Right atrium auricular region (tissue), 2 donors: ENCODE results near the gene CEP72. TPM values are rescaled to one million over a fixed set of nuclear protein-coding genes. Genes with fewer than 3 reads are reported as not detected.

ENCODE experiments used
- DNase-seq: peaks from one replicate; pipeline ENCODE4 v3.0.0-alpha.2; 2019; ENCODE audit warnings: low spot score
- H3K27ac ChIP-seq, 2 donors: fragments of 200-600 bp; sonication (generic); 1 replicate in 1 of 2; 2 replicates in 1 of 2; pipeline ENCODE4 v1.5.1; 2016 to 2019
- H3K27me3 ChIP-seq, 2 donors: fragments of 200-600 bp; sonication (generic); one replicate each; pipeline versions ENCODE4 v1.5.1 to v1.6.0; 2017 to 2019
- H3K36me3 ChIP-seq: fragments of 200-600 bp; sonication (generic); one replicate; pipeline ENCODE4 v1.5.1; 2016
- H3K4me1 ChIP-seq, 2 donors: fragments of 200-600 bp; sonication (generic); one replicate each; pipeline versions ENCODE4 v1.5.1 to v1.6.0; 2017 to 2019
- H3K4me3 ChIP-seq, 2 donors: fragments of 200-600 bp; sonication (generic); 1 replicate in 1 of 2; 2 replicates in 1 of 2; pipeline ENCODE4 v1.5.1; 2017 to 2019; ENCODE audit warnings: mild to moderate bottlenecking in 1 of 2, moderate library complexity in 1 of 2
- H3K9me3 ChIP-seq, 2 donors: fragments of 200-600 bp; sonication (generic); one replicate each; pipeline ENCODE4 v1.5.1; 2019
- CTCF ChIP-seq, 2 donors: fragments of 200-600 bp; sonication (generic); IDR thresholded peaks; one replicate each; pipeline ENCODE4 v1.5.1; 2019; ENCODE audit warnings: antibody characterized with exemption in 2 of 2
- total RNA-seq, 2 donors: library from RNA; depleted of rRNA; stranded (reverse); fragments of >200 nt; gene quantifications; one replicate each; pipeline ENCODE4 v1.1.0, GENCODE V29; 2016

Gene CEP72
- total RNA-seq, 2 donors from 2014 or later: 0.41 to 1.0 TPM

- H3K27me3 ChIP-seq: no peaks in the 10 kb centered on the region
- H3K36me3 ChIP-seq: no peaks in the 10 kb centered on the region
- no peak overlapping the region for H3K27ac ChIP-seq
- no peak for DNase-seq
- H3K9me3 ChIP-seq: no peaks in the 10 kb centered on the region
- no peaks in the 10 kb centered on the region for H3K4me1 ChIP-seq
- TF ChIP-seq CTCF (IDR thresholded peaks at IDR 0.05): no peak
- H3K4me3 ChIP-seq: no peak overlapping the region
These were observed 27.9 kb upstream of the CEP72 start for GRCh38 chr5:584216-584615.

GRCh38 chr5:584846-585245 lies 27.3 kb upstream of the CEP72 start:
- H3K27ac ChIP-seq: no peak overlapping the region
- H3K36me3 ChIP-seq: no peaks in the 10 kb centered on the region
- H3K4me3 ChIP-seq: no peak overlapping the region
- no peaks in the 10 kb centered on the region for H3K27me3 ChIP-seq
- no peak for DNase-seq
- no peaks in the 10 kb centered on the region for H3K9me3 ChIP-seq
- no peak for TF ChIP-seq CTCF (IDR thresholded peaks at IDR 0.05)
- H3K4me1 ChIP-seq: no peaks in the 10 kb centered on the region

- no peak for DNase-seq
- Histone ChIP-seq H3K36me3 (no peaks in the 10 kb centered on the region), H3K9me3 (no peaks in the 10 kb centered on the region), H3K4me1 (no peaks in the 10 kb centered on the region), H3K27ac (no peak overlapping the region), H3K27me3 (no peaks in the 10 kb centered on the region), H3K4me3 (no peak overlapping the region)
- no peak for TF ChIP-seq CTCF (IDR thresholded peaks at IDR 0.05)
These were observed 26.6 kb upstream of the CEP72 start for GRCh38 chr5:585556-585955.

- TF ChIP-seq CTCF (IDR thresholded peaks at IDR 0.05): no peak
- Histone ChIP-seq H3K9me3 (no peaks in the 10 kb centered on the region), H3K4me3 (no peak overlapping the region), H3K27ac (no peak overlapping the region), H3K4me1 (no peaks in the 10 kb centered on the region), H3K36me3 (no peaks in the 10 kb centered on the region), H3K27me3 (no peaks in the 10 kb centered on the region)
- DNase-seq: no peak
These were observed 26.0 kb upstream of the CEP72 start for GRCh38 chr5:585962-586628.

GRCh38 chr5:586751-587285 lies 25.3 kb upstream of the CEP72 start:
- Histone ChIP-seq H3K27ac (no peak overlapping the region), H3K27me3 (no peaks in the 10 kb centered on the region), H3K4me3 (no peak overlapping the region), H3K4me1 (no peaks in the 10 kb centered on the region), H3K9me3 (no peaks in the 10 kb centered on the region), H3K36me3 (no peaks in the 10 kb centered on the region)
- DNase-seq: no peak
- TF ChIP-seq CTCF (IDR thresholded peaks at IDR 0.05): no peak

GRCh38 chr5:587403-587802 lies 24.7 kb upstream of the CEP72 start:
- no peaks in the 10 kb centered on the region for H3K4me1 ChIP-seq
- no peaks in the 10 kb centered on the region for H3K27me3 ChIP-seq
- H3K36me3 ChIP-seq: no peaks in the 10 kb centered on the region
- no peak overlapping the region for H3K4me3 ChIP-seq
- no peaks in the 10 kb centered on the region for H3K9me3 ChIP-seq
- no peak for TF ChIP-seq CTCF (IDR thresholded peaks at IDR 0.05)
- no peak for DNase-seq
- no peak overlapping the region for H3K27ac ChIP-seq
